ENCODE measurements around the gene GSKIP.

Gene GSKIP

DNA sequence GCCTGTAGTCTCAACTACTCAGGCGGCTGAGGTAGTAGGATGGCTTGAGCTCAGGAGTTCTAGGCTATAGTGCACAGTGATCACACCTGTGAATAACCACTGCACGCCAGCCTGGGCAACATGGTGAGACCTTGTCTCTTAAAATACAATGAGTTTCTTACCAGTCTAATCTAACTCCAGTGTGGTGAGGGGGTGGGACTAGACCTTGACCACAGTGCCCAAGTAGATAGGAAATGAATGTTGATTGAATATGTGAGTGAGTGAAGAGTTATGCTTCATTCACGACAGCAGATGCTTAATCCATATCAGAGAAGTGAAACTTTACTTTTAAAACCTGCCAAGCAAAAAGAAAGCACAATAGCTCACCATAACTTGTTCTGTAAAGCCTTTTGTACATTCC, 17.4 kb downstream of the GSKIP start:
- no peak for DNase-seq

DNA sequence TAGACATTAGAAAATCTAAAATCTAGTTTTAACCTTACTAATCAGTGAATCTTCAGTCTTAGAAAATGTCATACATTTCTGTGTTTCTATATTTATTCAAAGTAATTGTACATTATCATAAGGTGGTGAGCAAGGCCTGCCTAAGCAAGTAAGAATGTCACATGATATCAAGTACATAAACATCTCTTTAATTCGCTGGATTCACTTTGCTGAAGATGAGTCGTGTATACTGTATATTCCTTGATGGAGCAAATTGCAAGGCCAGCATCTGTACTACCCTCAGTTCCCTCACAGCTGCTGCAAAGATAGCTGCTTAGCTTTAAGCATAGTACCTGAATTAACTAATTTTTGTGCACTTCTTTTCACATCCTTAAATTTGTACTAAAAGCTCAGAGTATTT, 20.1 kb downstream of the GSKIP start:
- DNase-seq: no peak

DNA sequence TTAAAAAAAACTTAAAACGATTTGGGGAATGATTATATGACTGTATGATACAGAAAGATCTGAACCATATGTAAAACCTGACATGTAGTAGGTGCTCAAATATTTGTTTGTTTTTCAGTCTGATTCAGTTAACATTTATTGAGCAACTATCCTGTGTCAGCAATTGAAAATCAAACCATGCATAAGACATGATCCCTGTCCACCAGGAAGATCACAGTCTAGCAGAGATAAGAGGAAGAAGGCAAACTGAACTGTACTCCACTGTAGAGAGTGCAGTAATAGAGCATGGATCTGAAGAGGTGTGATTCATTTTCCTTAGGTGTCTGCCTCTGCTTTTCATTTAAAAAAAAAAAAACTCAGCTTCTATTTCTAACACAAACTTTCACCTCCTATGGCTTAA, 20.7 kb downstream of the GSKIP start:
- no peak for DNase-seq

DNA sequence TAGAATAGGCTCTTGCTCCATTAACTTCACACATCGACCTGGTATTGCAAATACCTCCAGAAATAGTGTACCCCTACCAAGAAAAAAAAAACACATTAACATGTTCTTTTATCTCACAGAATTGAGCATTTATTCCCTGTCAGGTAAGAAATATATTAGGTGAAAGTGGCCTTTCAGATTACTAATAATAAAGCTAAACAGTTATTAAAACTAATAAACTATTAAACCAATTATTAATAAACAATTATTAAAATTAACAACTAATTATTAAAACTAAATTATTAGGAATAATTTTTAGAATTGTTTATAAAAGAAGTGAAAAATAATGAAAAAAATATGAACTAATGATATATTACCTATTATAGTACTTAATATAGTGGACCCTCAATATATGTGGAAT, 21.4 kb downstream of the GSKIP start:
- no peak for DNase-seq

DNA sequence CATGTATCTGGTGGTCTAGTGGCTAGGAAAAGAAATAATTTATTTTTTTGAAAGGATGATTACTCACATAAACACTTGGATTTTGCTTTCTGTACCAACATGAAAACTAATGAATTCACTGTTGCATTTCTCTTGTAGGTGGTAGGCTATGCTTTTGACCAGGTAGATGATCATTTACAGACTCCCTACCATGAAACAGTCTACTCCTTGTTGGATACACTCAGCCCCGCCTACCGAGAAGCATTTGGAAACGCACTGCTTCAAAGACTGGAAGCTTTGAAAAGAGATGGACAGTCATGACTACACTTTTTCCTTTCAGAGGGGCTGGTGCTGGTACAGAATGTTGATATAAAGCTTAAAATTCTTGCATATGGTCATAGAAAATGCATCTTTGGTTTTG, 22.1 kb downstream of the GSKIP start:
- DNase-seq: no peak

DNA sequence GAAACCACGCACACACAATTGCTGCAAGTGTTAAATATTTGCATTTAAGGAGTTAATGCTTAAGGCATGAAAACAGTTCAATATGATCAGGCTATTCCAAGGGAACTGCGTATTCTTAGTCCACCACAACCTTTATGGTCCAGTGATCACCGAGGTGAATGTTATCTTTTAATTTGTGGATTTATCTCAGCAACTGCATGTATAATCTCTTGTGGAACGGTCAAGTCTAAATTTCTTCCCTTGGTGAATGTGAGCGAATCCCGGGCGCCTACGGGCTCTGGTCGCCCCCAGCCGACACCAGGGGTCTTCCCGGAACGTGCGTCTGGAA, 27.6 kb downstream of the GSKIP start:
- no peak for DNase-seq

DNA sequence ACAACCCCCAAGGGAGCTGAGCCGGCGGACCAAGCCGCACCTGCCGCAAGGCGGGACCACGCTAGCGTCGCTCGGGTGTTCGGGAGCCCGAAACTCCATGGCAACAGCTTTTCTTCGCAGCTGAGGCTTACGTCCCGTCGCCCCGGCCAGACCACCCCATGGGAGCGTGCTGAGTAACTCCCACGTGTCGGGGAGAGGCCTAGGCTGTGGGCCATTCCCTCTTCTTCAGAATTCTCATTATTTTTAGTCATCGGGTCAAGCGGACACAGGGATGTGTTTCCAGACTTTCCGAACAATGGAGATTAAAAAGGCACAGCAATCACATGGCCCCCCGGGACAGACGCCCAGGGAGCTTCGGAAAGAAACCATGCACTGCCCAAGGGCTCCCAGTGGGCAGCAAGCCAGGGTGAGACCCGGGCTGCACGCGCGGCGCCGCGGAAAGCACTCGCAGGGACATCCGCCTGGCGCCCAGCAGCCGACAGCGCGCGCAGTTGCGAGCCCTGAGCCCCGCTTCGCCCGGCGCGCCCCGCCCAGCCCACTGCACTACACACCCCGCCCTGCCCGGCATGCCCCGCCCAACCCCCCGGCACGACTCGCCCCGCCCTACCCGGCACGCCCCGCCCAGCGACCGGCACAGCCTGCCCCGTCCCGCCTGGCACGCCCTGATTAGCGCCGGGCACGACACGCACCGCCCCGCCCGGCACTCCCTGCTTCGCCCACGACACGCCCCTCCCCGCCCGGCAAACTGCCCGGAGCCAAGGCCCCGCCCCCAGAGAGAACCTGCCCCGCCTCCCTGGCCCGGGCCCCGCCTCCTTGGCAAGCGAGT, 28.2 kb downstream of the GSKIP start:
- DNase-seq: peak; percentile 98 to 100 (median 98)

DNA sequence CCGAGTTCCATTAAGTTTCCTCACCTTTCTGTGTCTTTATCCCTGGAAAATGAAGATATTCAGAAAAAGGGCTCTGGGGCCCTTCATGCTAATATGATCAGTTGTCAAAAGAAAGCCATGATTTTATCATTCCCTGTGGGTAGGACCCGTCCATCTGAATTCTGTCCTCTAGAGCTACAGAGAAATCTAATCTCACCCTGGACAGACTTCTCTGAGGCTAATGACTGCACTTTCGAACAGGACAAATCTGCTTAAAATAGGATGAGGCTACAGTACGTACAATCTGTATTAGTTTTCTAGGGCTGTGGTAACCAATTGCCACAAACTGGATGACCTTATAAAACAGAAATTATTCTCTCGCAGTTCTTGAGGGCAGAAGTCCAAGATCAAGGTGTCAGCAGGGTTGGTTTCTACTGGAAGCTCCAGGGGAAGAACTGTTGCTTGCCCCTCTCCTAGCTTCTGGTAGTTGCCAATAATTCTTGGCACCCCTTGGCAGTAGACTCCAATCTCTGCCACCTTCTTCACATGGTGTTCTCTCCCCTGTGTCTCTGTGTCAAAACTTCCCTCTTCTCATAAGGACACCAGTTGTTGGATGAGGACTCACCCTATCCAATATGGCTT, 29.9 kb downstream of the GSKIP start:
- no peak for DNase-seq

DNA sequence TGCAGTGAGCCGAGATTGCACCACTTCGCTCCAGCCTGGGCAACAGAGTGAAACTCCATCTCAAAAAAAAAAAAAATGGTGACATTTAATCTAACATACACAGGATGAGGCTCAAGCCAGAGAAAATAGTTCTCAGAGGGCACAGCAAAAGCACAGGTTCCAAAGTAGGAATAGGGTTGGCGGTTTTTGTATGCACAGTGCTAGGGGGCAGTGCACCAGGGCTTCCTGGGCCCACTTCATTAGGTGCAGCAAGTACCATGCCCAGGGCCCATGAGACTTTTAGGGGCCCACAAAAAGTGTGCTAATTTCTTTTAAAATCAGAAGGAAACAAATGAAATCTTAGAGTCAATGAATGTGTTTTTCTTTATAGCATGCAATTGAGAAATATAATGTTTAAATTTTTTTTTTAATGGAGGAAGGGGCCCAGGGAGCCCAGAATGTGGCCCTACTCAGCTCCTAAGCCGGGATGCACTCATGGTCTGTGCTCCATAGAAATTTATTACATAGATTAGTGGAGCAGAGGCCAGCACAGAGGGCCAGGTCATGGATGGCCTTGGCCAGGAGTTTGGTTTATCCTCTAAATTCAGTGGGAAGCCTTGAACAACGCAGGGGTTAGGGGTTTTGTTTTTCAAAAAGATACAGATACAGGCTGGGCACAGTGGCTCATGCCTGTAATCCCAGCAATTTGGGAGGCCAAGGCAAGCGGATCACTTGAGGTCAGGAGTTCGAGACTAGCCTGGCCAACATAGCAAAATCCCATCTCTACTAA, 30.9 kb downstream of the GSKIP start:
- DNase-seq: no peak

DNA sequence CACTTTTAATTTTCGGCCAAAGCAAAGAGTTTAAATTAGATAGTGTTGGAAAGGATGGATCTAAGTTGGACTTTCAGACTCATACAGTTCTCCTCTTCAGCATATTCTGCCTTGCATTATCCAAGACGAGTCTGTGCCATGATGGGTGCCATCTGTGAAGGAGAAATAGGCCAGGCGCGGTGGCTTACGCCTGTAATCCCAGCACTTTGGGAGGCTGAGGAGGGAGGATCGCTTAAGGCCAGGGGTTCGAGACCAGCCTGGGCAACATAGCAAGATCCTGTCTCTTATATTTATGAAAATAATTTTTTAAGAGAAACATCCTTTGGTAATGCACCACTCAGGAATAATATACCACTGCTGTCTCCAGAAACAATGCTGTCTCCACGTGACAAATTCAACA, 35.1 kb downstream of the GSKIP start:
- no peak for DNase-seq

DNA sequence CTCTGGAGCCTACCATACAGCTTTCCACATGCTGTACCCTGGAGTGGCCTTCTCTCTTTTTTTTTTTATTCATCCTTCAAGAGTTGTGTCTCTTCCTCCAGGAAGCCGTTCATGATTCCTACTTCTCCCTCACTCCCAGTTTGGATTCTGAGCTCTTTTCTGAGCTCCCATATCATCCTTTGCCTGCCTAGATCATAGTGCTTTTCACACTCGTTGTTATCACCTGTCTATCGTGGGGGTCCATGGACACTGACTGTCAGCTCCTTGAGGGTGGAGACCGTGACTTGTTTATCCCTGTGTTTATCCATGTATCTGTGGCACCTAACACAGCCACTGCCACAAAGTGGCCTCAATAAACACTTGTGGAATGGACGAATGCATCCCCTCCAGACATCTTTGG, 35.6 kb downstream of the GSKIP start:
- DNase-seq: no peak

DNA sequence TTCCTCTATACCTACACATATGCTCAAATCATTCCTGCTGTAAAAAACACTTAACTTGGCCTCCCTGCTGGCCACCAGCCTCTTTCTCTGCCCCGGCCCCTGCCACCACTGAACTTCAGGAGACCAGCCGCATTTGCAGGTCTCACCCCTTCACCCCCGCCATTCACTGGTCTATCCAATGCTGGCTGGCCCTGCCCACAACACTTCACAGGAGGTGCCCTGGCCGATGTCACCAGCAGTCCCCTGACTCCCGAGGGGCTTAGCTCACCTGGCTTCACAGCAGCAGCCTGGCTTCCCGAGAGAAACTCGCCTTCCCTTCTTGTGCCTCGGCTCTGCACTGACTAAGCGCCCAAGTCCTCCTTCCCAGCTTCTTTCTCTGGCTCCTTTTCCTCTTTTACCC, 36.1 kb downstream of the GSKIP start:
- no peak for DNase-seq

DNA sequence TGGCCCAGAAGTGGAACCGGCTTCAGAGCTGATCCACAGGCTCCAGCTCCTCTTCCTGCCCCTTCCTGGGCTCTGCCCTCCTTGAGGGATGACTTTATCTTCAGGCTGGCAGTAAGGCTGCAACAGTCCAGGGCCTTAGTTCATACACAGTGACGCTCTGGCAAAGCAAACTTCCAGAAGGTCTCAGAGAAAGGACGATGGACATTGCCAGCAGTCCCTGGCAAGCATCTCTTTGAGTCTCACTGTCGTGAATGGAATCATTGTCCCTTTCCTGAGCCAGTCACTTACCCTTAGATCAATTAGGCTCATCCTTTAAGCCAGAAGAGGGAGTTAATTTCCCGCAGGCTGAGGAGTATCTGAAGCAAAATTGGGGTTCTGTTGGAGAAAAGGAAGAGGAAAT, 37.2 kb downstream of the GSKIP start:
- DNase-seq: no peak

DNA sequence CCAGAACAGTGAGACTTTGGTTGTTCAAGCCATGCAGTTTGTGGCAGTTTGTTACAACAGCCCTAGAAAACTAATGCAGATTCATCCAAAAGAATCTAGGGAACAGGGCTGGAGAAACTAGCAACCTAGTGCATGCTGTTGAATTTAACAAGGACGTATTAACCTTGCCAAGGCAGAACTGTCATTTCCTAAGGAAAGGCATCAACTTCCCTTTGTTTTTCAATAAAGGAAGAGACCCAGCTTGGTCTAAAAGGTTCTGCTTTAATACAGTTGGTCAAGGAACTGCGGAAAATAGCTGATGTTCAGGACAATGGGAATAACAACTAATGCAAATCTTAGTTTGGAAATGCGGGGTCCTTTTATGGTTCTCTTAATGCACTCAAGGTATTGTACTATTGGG, 40.1 kb downstream of the GSKIP start:
- peak in 1 of 4 experiments; percentile 9 for DNase-seq

DNA sequence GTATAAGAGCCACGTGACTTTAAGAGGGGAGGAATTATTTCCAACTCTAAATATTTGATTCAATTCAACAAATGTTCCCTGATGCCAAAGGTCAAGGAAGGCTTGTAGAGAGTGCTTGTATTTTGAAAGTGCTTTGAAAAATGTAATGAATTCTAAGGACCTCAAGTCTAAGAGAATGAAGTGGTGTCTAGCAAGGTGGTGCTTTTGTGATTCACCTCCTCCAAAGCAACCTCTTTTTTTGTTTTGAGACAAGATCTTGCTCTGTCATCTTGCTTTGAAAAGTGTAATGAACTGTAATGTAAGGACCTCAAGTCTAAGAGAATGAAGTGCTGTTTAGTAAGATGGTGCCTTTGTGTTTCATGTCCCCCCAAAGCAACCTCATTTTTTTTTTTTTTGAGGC, 42.4 kb downstream of the GSKIP start:
- DNase-seq: no peak

DNA sequence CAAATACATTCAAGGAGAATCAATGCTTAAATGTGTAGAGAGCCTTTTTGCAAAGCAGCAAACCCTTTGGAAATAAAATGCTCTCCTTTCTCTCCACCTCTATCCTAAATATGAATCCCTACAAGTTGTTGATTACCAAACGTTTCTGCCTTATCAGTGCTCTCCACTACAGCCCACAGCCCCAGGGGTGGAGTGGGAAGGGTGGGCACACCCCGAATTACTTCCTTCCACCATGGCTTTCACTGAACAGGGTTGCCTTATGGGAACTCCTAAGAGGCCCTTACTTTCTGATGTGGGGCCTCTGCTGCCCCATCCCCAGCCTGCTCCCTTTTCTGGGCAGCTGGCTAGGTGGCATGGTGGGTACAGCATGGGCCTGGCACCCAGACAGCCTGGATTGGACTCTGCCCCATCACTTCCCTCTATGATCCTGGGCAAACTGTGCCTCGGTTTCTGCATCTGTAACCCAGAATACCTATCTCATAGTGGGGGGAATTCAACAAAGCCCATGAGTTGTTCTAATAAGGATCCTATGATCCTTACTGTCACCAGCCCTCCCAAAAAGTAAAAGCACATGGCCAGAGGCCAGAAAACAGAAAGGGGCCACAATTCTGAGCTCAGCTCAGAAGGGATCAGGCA, 44.7 kb downstream of the GSKIP start:
- DNase-seq: no peak

DNA sequence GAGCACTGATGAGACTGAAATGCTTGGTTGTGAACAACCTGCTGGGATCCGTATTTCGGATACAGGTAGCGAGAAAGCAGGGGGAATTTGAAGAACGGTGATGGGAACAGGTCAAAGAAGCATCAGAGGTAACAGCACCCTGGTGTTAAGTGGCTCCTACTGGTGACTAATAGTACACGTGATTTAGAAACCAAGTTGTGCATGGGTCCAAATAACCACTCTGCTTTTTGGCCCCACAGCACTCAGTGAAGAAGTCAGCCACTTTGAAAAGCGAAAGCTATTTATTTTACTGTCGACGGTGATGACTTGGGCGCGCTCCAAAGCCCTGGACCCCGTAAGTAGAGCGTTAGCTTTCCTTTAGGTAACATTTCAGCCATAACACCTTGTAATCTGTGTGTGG, 45.3 kb downstream of the GSKIP start:
- DNase-seq: no peak

DNA sequence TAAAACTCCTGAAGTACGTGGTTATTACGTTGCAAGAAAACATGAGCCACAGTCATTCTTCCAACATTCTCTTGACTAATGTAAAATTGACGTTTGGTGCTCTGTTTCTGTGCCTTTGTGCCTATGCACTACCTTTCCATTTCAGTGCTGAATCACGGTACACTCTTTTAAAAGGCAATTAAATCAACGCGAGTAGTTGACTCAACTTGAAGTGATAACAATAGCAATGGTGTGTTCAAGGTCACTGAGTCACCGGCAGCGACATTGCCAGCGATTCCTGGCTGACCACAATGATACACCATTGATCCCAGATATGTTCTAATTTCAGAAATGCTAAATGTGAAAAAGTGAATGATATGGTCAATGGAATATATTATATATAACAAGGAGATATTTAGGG, 46.4 kb downstream of the GSKIP start:
- DNase-seq: no peak

DNA sequence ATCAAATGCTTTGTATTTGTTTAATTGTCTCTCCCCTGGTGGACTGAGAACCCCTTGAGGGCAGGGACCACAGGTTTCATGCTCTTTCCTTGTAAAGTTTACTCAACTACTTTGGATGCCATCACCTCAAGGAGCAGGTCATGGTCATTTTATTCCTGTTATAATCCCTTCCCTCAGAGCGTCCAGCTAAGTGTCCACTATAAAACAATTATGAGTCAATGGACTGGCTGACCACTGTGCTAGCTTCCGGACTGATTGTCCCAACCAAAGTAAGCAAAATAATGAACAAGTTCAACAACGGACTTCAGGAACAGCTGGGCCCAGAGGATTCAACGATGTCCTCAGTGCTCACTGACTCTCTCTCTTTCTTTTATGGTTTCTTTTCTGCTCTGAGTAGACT, 46.8 kb downstream of the GSKIP start:
- DNase-seq: no peak

DNA sequence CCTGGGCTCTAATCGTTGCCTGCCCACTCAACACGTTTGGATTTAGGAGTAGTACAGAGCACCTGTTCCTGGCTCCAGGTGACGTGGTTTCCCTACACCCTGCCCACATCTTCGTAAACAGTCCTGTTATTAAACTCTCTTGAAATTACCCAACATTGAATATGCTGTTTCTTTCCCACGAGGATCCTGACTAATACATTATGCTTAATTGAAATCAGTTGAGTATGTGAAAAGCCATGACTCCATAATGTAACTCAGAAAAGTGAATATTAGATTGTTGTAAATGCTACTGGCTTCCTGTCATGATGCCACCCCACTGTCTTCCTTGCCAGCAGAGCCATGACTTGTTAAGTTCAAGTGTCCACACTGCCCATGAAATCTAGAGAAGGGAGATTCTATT, 50.2 kb downstream of the GSKIP start:
- no peak for DNase-seq

DNA sequence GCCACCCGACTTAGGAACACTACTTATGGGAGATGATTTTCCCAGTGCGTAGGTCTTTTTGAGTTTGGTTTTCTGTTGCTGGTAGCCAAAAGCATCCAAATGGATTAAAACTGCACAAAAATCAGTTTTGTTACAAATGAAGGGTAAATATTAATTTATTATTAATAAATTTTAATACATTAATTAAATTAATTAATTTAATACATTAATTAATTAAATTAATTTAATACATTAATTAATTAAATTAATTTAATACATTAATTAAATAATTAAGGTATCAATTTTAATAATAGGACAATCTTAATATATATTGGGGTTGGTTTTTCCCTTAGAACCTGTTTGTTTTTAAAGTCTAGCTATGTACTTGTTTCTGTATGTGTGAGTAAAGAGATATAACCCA, 52.2 kb downstream of the GSKIP start:
- no peak for DNase-seq

DNA sequence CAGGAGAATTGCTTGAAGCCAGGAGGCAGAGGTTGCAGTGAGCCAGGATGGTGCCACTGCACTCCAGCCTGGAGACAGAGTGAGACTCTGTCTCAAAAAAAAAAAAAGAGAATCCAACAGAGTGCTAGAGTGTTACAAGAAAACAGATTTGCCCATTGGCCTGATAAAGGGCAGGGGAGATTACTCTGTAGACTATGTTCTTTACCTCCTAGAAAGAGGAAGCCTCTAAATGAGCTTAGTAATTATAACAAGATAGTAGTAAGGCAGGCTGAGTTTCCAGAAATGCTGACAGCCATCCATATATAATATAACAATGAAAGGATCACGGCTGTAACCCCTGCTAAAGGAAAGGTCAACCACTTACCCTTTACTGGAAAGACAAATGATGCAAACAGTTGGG, 53.0 kb downstream of the GSKIP start:
- no peak for DNase-seq

DNA sequence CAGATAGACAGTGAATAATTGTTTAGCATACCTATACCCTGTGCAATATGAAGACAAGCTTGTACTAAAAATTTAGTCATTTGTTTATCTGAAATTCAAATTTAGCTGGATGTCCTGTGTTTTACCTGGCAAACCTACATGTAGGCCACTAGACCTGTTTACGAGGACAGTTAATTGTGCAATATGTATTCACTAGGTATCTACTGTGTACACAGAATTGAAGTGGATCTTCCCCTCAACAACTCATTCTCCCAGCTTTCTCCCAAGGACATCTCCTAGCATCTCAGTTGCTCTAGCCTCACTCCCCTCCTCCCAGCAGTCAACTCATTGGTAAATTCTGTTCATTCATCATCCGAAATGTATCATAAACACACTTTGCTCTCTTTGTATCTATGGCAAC, 53.9 kb downstream of the GSKIP start:
- DNase-seq: no peak

DNA sequence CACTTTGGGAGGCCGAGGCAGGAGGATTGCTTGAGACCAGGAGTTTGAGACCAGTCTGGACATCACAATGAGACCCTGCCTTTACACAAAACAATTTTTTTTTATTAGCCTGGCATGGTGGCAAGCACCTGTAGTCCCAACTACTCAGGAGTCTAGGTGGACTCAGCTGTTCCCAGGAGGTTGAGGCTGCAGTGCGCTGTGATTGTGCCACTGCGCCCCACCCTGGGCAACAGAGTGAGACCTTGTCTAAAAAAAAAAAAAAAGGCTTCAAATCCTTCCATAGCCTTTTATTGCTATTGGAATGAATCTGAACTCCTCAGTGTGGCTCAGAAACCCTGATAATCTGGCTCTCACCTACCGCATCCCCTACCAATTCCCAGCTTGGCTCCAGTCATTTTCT, 54.7 kb downstream of the GSKIP start:
- no peak for DNase-seq

Measured in suppressor macrophage (primary cell).